Stimulated activated CD8-positive, alpha-beta memory T cell treated with anti-CD3 and anti-CD28 coated beads, Interleukin-7, amount 100 ng/mL, for 1 hour (primary cell): ENCODE measurements around the gene FBF1.

Experiments
- DNase-seq, 2 donors: peaks; one replicate each; pipeline ENCODE4 v3.0.0-alpha.2; 2020; ENCODE audit warnings: low read depth in 2 of 2

The FBF1 gene

DNA sequence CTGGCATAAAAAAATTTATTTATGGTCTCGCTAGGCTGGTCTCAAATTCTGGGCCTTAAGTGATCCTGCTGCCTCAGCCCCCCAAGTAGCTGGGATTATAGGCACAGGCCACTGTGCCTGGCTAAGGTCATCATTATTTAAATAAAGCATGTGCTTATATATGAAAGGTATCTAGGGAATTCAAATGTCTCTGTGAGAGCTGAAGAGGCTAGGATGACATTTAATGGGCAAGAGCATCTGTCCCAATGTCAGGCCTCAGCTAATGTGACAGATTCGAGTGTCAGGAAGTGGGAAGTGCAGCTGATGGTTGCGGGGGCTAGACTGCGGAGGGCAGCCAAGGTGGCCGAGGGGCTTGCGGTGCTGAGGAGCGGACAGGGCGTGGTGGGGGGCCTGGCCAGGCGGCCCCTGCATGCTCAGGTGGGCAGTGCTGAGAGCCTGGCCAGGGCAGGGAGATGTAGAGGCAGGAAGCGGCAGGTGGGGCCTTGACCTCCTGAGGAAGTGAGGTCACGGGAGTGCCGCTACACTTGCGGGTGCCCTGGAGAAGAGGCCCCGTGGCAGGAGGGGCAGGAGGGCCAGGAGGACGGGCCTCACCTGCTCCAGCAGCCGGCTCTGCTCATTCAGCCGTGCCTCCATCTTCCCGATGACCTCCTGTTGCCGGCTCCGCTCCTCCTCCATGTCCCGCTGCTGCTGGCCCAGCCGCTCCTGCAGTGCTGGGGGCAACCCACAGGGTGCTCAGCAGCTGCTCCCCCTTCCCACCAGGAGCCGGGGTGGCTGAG is 23.5 kb downstream of the FBF1 start:
- no peak for DNase-seq

- DNase-seq: no peak
Measured at GRCh38 chr17:75915268-75915667, 25.6 kb downstream of the FBF1 start.

- no peak for DNase-seq
Measured at GRCh38 chr17:75914643-75915267, 26.1 kb downstream of the FBF1 start.

DNA sequence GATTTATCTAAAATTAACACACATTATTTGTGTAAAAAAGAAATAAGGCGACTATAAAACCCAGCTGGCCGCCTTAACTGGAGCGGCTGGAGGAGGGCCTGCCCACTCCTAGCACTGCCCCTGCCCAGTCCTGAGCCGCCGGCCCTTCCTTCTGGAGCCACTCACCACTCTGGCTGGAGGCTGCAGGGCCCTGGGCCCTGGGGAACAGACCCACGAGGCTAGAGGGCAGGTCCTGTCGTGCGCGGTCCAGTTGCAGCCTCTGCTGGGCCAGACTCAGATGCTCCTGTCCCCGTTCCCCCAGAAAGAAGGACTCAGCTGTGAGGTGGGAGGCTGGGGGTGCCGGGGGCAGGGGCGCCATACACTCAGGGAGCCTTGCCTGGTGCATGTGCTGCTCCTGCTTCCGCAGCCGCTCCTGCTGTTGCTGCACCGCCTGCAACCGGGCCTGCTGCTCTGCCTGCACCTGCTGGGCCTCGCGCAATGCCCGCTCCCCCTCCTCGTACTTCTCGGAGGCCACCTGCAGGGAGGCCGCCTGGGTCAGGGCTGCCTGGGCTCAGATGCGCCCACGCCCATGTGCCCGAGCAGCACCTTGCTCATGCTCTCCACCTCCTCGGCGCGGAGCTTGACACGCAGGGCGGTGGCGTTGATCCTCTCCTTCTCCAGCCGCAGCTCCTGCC is 27.2 kb downstream of the FBF1 start:
- no peak for DNase-seq

GRCh38 chr17:75910699-75911098 is 30.1 kb downstream of the FBF1 start:
- DNase-seq: no peak

- DNase-seq: no peak
Measured at GRCh38 chr17:75909812-75910274, 31.0 kb downstream of the FBF1 start.

GRCh38 chr17:75909051-75909811 is 31.6 kb downstream of the FBF1 start:
- DNase-seq: no peak

GRCh38 chr17:75908201-75908600 is 32.6 kb downstream of the FBF1 start:
- DNase-seq: no peak

DNA sequence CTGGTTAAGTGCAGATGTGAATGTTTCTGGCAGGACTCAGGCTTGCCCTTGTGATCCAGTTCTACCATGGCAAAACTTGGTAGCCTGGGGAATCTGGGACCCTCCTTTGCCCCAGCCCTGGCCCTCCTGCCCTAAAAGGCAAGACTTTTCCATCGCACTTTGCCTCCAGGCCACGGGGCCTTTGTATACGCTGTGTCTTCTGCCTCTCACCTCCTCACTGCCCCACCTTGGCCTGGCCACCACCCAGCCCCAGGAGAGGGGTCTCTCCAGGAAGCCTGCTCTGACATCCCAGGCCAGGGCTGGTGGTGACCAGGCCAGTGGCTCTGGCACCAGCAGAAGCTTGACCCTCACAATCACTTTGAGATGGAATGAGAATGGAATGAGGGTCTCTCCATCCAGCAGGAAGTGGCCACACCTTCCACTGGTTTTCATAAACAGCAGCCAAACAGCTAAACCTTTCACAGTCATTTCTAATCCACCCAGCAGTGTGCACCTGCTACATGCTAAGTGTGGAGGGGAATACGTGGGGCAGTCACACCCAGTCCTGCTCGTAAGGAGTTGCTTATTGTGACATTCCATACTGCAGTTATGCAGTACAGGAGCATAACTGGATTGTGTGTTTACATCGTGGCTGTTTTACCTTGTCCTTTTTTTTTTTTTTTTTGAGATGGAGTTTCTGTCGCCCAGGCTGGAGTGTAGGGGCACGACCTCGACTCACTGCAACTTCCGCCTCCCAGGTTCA is 34.5 kb downstream of the FBF1 start:
- no peak for DNase-seq

DNA sequence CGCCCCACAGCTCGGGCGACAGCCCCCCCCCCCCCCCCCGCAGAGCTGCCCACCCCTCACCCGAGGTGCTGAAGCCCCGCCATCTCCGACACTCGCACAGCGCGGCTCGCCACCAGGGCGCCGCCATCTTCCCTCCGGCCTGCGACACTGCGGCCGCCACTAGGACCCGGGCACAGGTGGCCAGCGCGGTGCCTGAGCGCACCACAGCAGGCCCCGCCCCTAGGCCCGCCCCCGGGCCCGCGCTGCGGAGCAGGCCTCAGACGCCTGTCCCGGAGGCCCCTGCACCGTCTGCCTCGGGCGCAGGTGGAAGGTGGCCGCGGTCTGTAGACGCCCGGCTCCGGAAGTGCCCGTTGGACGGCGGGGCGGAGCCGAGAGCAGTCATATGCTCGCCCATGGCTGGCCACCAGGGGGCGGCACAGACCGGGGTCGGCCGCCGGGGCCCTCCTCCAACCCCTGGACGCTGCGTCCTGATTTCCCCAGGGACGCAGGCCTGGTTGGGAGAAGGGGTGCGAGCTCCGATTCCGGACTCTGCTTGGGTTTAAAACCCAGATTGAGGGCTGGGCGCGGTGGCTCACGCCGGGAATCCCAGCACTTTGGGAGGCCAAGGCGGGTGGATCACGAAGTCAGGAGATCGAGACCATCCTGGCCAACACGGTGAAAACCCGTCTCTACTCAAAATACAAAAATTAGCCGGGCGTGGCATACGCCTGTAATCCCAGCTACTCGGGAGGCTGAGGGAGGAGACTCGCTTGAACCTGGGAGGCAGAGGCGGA is 35.9 kb downstream of the FBF1 start, which contains the start of gene MRPL38:
Gene MRPL38 (minus strand): TSS at position 136 of the 773 bp plus-strand sequence. CDS start 9 bp downstream, at position 127.
- peak; percentile 81 to 89 for DNase-seq

GRCh38 chr17:75902406-75902805 is 38.4 kb downstream of the FBF1 start:
- DNase-seq: no peak

- no peak for DNase-seq
Measured at GRCh38 chr17:75901727-75902126, 39.1 kb downstream of the FBF1 start.

GRCh38 chr17:75900691-75901533 is 39.9 kb downstream of the FBF1 start:
- DNase-seq: no peak

DNA sequence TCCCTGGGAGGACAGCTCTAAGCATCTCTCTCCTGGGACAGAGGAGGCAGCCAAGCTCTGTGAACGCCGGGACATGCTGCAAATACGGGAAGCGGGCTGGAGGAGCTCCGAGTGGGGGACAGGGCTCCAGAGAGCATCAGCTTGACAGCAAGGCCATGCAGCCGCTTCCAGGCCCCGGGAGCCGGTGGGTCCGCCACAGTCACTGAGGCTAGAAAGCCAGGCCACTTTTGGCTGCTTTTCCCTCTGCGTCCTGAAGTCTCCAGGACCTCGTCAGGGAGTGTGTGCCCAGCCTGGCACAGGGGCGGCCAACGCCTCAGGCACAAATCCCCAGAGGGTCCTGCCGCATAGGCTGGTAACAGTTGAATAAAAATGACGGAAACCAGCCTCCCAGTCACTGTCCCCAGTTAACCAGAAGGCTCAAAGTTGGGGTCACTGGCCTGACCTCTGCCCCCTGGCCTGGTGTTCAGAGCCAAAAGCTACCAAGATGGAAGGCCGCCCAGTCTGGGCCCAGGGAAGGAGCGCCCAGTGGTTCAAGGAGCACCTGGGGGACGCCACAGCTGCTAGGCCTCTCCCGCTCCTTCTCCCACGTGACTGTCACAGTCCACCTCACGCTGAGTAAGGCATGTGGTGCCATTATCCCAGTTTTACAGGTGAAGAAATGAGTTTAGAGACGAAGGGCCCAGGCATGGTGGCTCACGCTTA is 40.9 kb downstream of the FBF1 start:
- no peak for DNase-seq

DNA sequence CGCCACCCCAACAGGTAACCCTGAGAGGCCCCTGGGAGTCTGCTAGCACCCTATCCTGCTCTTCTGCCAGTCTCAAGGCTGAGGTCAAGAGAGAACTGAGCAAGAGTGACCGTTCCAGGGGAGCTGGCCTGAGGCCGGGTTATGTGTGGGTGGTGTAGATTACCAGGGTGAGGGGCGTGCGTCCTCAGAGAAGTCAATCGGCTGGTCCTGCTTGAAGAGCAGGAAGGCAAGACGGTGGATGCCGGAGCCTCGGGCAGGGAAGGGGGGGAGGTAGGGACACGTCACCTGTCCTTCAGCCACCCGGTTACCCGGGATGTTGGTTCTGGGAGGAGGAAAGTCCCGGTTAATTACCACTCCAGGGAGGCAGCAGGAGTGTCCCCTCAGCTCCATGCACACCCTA is 41.5 kb downstream of the FBF1 start:
- DNase-seq: no peak

- DNase-seq: no peak
Measured at GRCh38 chr17:75898791-75899190, 42.1 kb downstream of the FBF1 start.

DNA sequence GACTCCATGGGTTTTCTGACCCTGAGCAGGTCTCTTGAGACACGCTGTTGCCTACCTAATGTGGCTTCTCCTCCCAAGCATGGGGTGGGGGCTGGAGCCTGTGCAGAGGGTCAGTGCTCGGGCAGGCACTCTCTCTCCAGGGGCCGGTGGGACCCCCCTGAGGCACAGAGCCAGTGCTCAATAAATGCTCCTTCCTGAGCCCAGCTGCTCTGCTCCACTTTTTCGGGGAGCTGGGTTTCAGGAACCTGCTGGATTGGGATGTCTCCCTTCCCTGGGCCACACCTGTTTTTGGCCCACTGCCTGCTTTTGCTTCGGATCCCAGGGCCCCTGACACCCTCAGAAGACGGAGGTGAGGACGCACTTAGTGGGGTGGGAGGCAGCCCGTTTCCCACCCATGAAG is 42.8 kb downstream of the FBF1 start:
- no peak for DNase-seq

GRCh38 chr17:75897160-75898019 is 43.5 kb downstream of the FBF1 start:
- DNase-seq: no peak
